Measurements from ENCODE around the gene C16orf86. TPM values are rescaled to one million over a fixed set of nuclear protein-coding genes. Genes with fewer than 3 reads are reported as not detected.

Gene C16orf86
- total and polyA plus RNA-seq, 3 experiments from 2014 or later, result 0.79 to 2.7 (median 1.9) TPM

DNA sequence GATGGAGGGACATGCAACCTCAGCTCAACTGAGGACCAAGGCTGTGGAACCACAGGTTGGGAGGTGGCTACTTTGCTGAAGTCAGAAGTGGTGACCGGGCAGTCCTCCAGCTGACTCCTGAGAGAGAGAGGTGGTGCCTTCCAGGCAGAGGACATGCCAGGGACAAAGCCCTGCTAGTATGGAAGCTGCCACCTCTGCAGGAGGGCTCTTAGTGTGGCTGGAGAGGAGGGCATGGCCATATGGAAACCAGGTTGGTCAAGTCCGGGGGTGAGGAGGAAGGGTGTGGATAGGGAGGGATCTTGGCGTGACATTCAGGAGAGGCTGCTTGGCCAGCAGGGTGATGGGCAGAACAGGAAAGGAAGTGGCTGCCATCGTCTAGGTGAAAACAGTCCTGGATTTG, 5.7 kb downstream of the C16orf86 start:
- Histone ChIP-seq H3K36me3 (ENCODE audit: insufficient read depth, low read length) (no peaks in the 10 kb centered on the region), H3K27ac (ENCODE audit: low read depth, low read length) (no peak overlapping the region), H3K4me3 (ENCODE audit: low read length) (no peak overlapping the region), H3K4me1 (ENCODE audit: insufficient read depth, low read length) (peaks cover 6% of the 10 kb centered on the region), H3K9me3 (ENCODE audit: low read length) (no peaks in the 10 kb centered on the region), H3K27me3 (ENCODE audit: insufficient read depth, low read length, poor library complexity, severe bottlenecking) (no peaks in the 10 kb centered on the region)
- ChIA-PET CTCF (interaction anchor here (0.8 to 2.9 kb wide), 9 partner anchors 8 to 252 kb away, joined by 3 to 15 read pairs (median 6); partner anchors contain the start of gene CARMIL2), POLR2A (no interaction called here)
- DNase-seq, result no peak
- peak overlapping the region in 3 of 8 donors; percentile 32 to 52 (median 45) for H3K27ac Mint-ChIP-seq
- peaks cover 4 to 8% (median 7%) of the 10 kb centered on the region in 3 donors for H3K4me1 Mint-ChIP-seq
- no peaks in the 10 kb centered on the region for H3K9me3 Mint-ChIP-seq
- H3K27me3 Mint-ChIP-seq, result peaks cover 0 to 2% of the 10 kb centered on the region in 2 donors
- H3K36me3 Mint-ChIP-seq, result peaks cover 0 to 2% (median 0%) of the 10 kb centered on the region in 3 donors
- H3K4me3 Mint-ChIP-seq, result peak overlapping the region in 1 of 7 donors; percentile 43

DNA sequence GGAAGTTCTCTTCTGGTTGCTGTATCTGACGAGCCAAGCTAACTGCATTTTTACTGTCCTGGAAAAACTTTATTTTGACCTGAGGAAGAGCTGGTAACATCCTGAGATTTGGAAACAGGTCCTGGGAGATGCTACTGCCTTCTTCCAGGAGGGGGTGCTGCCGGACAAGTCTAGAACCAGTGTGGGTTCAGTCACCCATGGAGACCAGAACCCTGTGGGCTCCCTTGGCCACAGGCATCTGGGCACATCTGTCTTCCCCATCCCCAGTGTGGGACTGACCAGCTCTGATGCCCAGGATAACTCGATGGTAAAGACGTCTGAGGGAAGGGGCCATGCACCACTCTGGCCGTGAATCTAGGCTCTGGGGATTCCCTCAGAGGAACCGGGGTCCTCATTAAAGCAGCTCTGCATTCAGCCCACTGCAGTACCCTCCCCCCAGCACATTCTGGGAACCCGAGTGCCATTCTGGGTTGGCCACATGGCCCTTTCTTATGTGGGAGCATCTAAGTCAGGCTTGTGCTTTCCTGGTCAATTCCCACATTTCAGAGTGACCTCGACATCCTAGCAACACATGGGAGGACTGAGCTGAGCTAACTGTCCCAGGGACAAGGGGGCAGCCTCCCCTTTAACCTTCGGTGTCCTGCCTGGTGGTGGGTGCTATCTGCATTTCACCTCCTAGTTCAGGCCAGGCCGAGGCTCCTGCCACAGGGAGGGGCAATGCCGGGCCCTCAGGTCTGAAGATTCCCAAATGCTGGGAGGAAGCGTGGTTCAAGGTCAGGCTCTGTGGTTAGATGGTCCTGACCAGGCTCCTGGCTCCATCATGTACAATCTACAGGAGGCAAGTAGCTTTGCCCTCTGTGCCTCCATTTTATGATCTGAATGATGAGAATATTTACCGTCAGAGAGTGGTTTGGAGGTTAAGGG, 6.4 kb downstream of the C16orf86 start:
- Mint-ChIP-seq H3K36me3 (peaks cover 0 to 2% (median 0%) of the 10 kb centered on the region in 3 donors), H3K27me3 (peaks cover 0 to 2% of the 10 kb centered on the region in 2 donors), H3K9me3 (no peaks in the 10 kb centered on the region), H3K27ac (peak overlapping the region in 4 of 8 donors; percentile 32 to 72 (median 54)), H3K4me1 (peaks cover under 1 to 7% (median 1%) of the 10 kb centered on the region in 3 donors), H3K4me3 (peak overlapping the region in 1 of 7 donors; percentile 43)
- Histone ChIP-seq H3K4me3 (ENCODE audit: low read length) (no peak overlapping the region), H3K36me3 (ENCODE audit: insufficient read depth, low read length) (no peaks in the 10 kb centered on the region), H3K27ac (ENCODE audit: low read depth, low read length) (no peak overlapping the region), H3K4me1 (ENCODE audit: insufficient read depth, low read length) (no peaks in the 10 kb centered on the region), H3K27me3 (ENCODE audit: insufficient read depth, low read length, poor library complexity, severe bottlenecking) (no peaks in the 10 kb centered on the region), H3K9me3 (ENCODE audit: low read length) (no peaks in the 10 kb centered on the region)
- ChIA-PET POLR2A (no interaction called here), CTCF (interaction anchor here (0.8 to 2.9 kb wide), 10 partner anchors 9 to 252 kb away, joined by 3 to 15 read pairs (median 6); partner anchors contain the start of genes CARMIL2 and PARD6A)
- DNase-seq, result peak in 2 of 5 donors; percentile 21 to 32

DNA sequence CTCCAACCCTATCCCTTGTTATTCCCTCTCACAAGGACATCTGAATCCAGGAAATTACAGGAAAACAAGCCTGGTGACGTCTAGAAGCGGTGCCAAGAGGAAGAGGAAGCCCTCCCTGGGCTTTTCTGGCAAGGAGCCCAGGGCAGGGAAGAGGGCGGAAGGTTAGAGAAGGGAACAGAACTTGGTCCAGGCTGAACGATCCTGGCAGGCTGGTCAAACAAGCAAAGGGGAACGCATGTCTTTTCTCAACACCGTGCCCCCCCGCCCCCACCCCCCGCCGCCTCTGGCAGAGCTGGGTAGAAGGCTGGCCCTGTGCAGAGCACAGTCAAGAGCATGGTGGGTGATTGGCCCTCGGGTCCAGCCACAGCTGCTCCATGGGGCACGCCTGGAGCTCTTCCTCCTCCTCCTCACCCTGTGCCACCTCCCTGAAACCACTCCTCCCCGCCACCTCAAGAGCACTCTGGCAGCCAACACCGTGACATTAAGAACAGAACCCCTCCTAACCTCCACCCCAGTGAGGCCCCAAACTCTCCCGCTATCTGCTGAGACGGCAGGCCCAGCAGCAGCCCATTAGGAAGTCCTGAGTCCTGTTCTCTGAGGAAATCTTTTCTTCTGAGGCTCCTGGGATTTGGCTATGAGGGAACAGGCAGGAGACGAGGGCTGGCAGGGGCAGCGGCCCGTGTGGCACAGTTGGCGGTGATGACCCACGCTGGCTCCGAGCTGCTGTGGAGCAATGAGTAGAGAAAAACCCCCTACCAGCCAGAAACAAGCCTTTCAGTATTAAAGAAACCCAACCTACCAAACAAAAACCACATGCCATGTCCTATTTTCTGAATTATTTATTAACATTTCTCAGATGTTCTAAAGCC, 7.3 kb downstream of the C16orf86 start:
- Histone ChIP-seq H3K4me1 (ENCODE audit: insufficient read depth, low read length) (no peaks in the 10 kb centered on the region), H3K9me3 (ENCODE audit: low read length) (no peaks in the 10 kb centered on the region), H3K27me3 (ENCODE audit: insufficient read depth, low read length, poor library complexity, severe bottlenecking) (no peaks in the 10 kb centered on the region), H3K36me3 (ENCODE audit: insufficient read depth, low read length) (no peaks in the 10 kb centered on the region), H3K27ac (ENCODE audit: low read depth, low read length) (no peak overlapping the region), H3K4me3 (ENCODE audit: low read length) (no peak overlapping the region)
- DNase-seq, result no peak
- POLR2A ChIA-PET, result no interaction called here
- Mint-ChIP-seq H3K9me3 (no peaks in the 10 kb centered on the region), H3K4me3 (no peak overlapping the region), H3K36me3 (peaks cover 0 to 2% (median 0%) of the 10 kb centered on the region in 3 donors), H3K4me1 (peaks cover 0 to under 1% (median 0%) of the 10 kb centered on the region in 3 donors), H3K27ac (peak overlapping the region in 5 of 8 donors; percentile 27 to 68 (median 52)), H3K27me3 (peaks cover 0 to 2% of the 10 kb centered on the region in 2 donors)
- CTCF ChIA-PET, result interaction anchor here (0.7 to 2.9 kb wide), 6 partner anchors 9 to 143 kb away, joined by 3 to 7 read pairs (median 6); partner anchors contain the start of genes CARMIL2 and PARD6A

DNA sequence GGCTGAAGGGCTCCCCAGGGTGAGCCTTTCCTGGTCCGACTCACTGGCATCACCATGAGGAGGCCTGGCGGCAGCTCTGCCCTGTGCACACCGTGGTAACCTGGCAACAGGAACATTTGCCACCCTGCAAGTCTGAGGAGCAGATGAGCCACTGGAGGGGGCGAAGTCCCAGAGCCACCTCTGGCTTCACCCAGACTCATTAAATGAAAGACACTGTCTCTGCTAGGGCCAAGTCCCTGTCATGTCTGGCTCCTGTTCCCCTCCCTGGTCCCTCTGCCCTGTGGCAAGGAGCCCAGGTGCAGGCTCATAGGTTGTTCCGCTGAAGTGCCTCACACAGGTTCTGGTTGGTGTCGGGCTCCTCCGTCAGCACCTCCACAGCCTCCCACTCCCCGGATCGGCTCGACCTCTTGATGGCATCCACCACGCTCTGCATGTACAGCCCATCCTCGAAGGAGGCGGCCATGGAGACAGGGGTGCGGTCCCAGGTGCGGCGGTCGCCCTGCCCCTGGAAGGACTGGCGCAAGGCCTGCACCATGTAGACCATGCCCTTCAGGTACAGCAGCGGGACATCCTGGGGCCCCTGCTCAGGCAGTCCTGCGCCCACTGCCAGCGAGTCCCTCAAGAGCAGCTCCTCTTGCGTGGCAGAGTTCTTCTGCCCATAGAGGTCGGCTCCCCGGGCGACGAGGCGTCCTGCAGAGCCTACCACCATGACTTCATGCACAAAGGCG, 8.4 kb downstream of the C16orf86 start:
- H3K4me1 ChIP-seq (ENCODE audit: insufficient read depth, low read length), result no peaks in the 10 kb centered on the region
- Mint-ChIP-seq H3K4me3 (no peak overlapping the region), H3K27ac (no peak overlapping the region), H3K27me3 (peaks cover 0 to 2% of the 10 kb centered on the region in 2 donors), H3K4me1 (no peaks in the 10 kb centered on the region), H3K9me3 (no peaks in the 10 kb centered on the region), H3K36me3 (peaks cover 0 to 2% (median 0%) of the 10 kb centered on the region in 3 donors)
- no peaks in the 10 kb centered on the region for H3K9me3 ChIP-seq (ENCODE audit: low read length)
- no peaks in the 10 kb centered on the region for H3K27me3 ChIP-seq (ENCODE audit: insufficient read depth, low read length, poor library complexity, severe bottlenecking)
- CTCF ChIA-PET, result interaction anchor here (0.7 to 2.9 kb wide), 3 partner anchors 17 to 142 kb away, joined by 3 to 7 read pairs (median 5); partner anchors contain the start of gene CARMIL2
- no peaks in the 10 kb centered on the region for H3K36me3 ChIP-seq (ENCODE audit: insufficient read depth, low read length)
- no peak overlapping the region for H3K27ac ChIP-seq (ENCODE audit: low read depth, low read length)
- no peak overlapping the region for H3K4me3 ChIP-seq (ENCODE audit: low read length)
- POLR2A ChIA-PET, result no interaction called here
- DNase-seq, result no peak

DNA sequence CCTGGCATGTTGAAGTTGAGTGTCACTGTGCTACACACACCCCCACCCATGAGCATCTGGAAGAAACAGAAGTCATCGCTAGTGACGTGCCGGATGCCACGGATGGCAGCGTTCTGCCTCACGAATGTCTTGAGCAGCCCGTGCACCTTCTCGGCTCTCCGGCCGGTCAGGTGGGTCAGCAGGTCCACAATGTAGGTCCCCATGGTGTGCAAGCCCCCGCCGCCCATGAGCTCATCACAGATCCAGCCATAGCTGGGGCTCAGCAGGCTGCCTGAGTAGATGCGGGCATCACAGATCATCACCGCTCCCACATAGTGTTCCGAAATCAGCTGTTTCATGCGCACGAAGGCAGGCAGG, 8.9 kb downstream of the C16orf86 start:
- Mint-ChIP-seq H3K36me3 (peaks cover 0 to 5% (median 0%) of the 10 kb centered on the region in 3 donors), H3K4me1 (no peaks in the 10 kb centered on the region), H3K27me3 (peaks cover 0 to 2% of the 10 kb centered on the region in 2 donors), H3K27ac (peak overlapping the region in 2 of 8 donors; percentile 68 to 82), H3K9me3 (no peaks in the 10 kb centered on the region), H3K4me3 (no peak overlapping the region)
- Histone ChIP-seq H3K4me1 (ENCODE audit: insufficient read depth, low read length) (no peaks in the 10 kb centered on the region), H3K27ac (ENCODE audit: low read depth, low read length) (no peak overlapping the region), H3K4me3 (ENCODE audit: low read length) (no peak overlapping the region), H3K27me3 (ENCODE audit: insufficient read depth, low read length, poor library complexity, severe bottlenecking) (no peaks in the 10 kb centered on the region), H3K9me3 (ENCODE audit: low read length) (no peaks in the 10 kb centered on the region), H3K36me3 (ENCODE audit: insufficient read depth, low read length) (no peaks in the 10 kb centered on the region)
- POLR2A ChIA-PET, result no interaction called here
- DNase-seq, result no peak
- CTCF ChIA-PET, result interaction anchor here (1.2 kb wide), 1 partner anchor 42 kb away, joined by 3 read pairs; no protein-coding TSS in a partner anchor

DNA sequence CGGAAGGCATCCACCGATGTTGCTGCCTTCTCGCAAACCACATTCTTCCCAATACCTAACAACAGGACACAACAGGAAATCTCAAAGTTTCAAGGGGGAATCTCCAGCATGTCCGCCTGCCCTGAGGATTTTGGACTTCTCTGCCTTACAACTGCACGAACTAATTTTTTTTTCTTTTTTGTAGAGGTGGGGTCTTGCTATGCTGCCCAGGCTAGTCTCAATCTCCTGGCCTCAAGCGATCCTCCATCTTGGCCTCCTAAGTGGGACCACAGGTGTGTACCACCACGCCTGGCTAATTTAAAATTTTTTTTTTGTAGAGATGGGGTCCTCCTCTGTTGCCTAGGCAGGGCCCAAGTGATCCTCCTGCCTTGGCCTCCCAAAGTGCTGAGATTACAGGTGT, 9.4 kb downstream of the C16orf86 start:
- Histone ChIP-seq H3K4me1 (ENCODE audit: insufficient read depth, low read length) (no peaks in the 10 kb centered on the region), H3K27me3 (ENCODE audit: insufficient read depth, low read length, poor library complexity, severe bottlenecking) (no peaks in the 10 kb centered on the region), H3K36me3 (ENCODE audit: insufficient read depth, low read length) (no peaks in the 10 kb centered on the region), H3K27ac (ENCODE audit: low read depth, low read length) (no peak overlapping the region), H3K4me3 (ENCODE audit: low read length) (no peak overlapping the region), H3K9me3 (ENCODE audit: low read length) (no peaks in the 10 kb centered on the region)
- ChIA-PET CTCF (interaction anchor here (1.2 to 1.3 kb wide), 2 partner anchors 9 to 42 kb away, joined by 3 to 4 read pairs; no protein-coding TSS in a partner anchor), POLR2A (no interaction called here)
- H3K4me3 Mint-ChIP-seq, result no peak overlapping the region
- H3K9me3 Mint-ChIP-seq, result no peaks in the 10 kb centered on the region
- peaks cover 0 to 2% of the 10 kb centered on the region in 2 donors for H3K27me3 Mint-ChIP-seq
- H3K4me1 Mint-ChIP-seq, result no peaks in the 10 kb centered on the region
- H3K27ac Mint-ChIP-seq, result peak overlapping the region in 2 of 8 donors; percentile 68 to 82
- H3K36me3 Mint-ChIP-seq, result peaks cover 0 to 8% (median 0%) of the 10 kb centered on the region in 3 donors
- no peak for DNase-seq

DNA sequence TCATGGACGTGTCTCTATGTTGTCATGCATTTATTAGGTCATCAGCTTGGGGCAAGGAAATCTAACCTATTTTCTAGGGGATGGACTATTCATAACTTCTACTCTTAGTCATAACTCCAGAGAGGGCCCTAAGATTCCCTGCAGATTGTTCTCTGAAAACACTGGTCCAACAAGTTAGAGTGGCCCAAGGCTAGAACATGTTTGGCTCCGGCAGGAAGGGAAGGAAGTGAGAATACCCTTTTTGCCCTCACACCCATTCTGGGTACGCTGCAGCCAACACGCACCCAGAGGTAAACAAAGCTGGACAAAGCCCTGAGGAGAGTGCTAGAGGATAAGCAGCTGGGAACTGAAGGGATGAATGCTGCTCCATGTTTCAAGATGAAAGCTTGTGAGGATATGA, 9.9 kb downstream of the C16orf86 start:
- peaks cover 0 to 2% of the 10 kb centered on the region in 2 donors for H3K27me3 Mint-ChIP-seq
- Histone ChIP-seq H3K9me3 (ENCODE audit: low read length) (no peaks in the 10 kb centered on the region), H3K36me3 (ENCODE audit: insufficient read depth, low read length) (no peaks in the 10 kb centered on the region), H3K4me1 (ENCODE audit: insufficient read depth, low read length) (no peaks in the 10 kb centered on the region), H3K27ac (ENCODE audit: low read depth, low read length) (no peak overlapping the region), H3K27me3 (ENCODE audit: insufficient read depth, low read length, poor library complexity, severe bottlenecking) (no peaks in the 10 kb centered on the region), H3K4me3 (ENCODE audit: low read length) (no peak overlapping the region)
- no peaks in the 10 kb centered on the region for H3K4me1 Mint-ChIP-seq
- DNase-seq, result no peak
- no peak overlapping the region for H3K4me3 Mint-ChIP-seq
- CTCF ChIA-PET, result interaction anchor here (1.2 to 1.3 kb wide), 3 partner anchors 9 to 41 kb away, joined by 3 to 4 read pairs (median 3); partner anchors contain the start of gene CARMIL2
- POLR2A ChIA-PET, result no interaction called here
- peak overlapping the region in 1 of 8 donors; percentile 59 for H3K27ac Mint-ChIP-seq
- H3K36me3 Mint-ChIP-seq, result peaks cover 0 to 9% (median 0%) of the 10 kb centered on the region in 3 donors
- no peaks in the 10 kb centered on the region for H3K9me3 Mint-ChIP-seq

All from CD8-positive, alpha-beta memory T cell (primary cell).